GM23338 (cell line): ENCODE measurements around the gene SLC7A14. TPM values are rescaled to one million over a fixed set of nuclear protein-coding genes. Genes with fewer than 3 reads are reported as not detected.

Experiments
- ATAC-seq: fragments of 200-7000 bp; cut with Tn5 transposase; 3 replicates; pipeline ENCODE4 v1.9.1; 2020
- DNase-seq: peaks from one replicate; pipeline ENCODE4 v3.0.0-alpha.2; 2015; ENCODE audit warnings: low spot score
- H2AFZ ChIP-seq: fragments of 200-600 bp; sonication (generic); 2 replicates; pipeline ENCODE4 v1.8.0; 2016; ENCODE audit warnings: antibody characterized with exemption, mild to moderate bottlenecking, moderate library complexity
- H3F3A ChIP-seq: fragments of 200-600 bp; sonication (generic); replicated peaks from 2 replicates; pipeline ENCODE4 v1.8.0; 2017; ENCODE audit warnings: antibody characterized with exemption, mixed run types, low read depth
- H3K27ac ChIP-seq: fragments of 200-600 bp; sonication (generic); 2 replicates; pipeline ENCODE4 v1.6.1; 2016; ENCODE audit warnings: low read depth
- H3K27me3 ChIP-seq: fragments of 200-600 bp; sonication (generic); 2 replicates; pipeline ENCODE4 v1.8.0; 2016; ENCODE audit warnings: mild to moderate bottlenecking, mixed run types, moderate library complexity; ENCODE audit not compliant: insufficient read depth
- H3K36me3 ChIP-seq: fragments of 200-600 bp; sonication (generic); 2 replicates; pipeline ENCODE4 v1.8.0; 2016; ENCODE audit warnings: mild to moderate bottlenecking; ENCODE audit not compliant: insufficient read depth
- H3K4me1 ChIP-seq: fragments of 200-600 bp; sonication (generic); 2 replicates; pipeline ENCODE4 v1.8.0; 2016; ENCODE audit warnings: mild to moderate bottlenecking, moderate library complexity; ENCODE audit not compliant: insufficient read depth
- H3K4me2 ChIP-seq: fragments of 200-600 bp; sonication (generic); 2 replicates; pipeline ENCODE4 v1.7.1; 2017; ENCODE audit warnings: mixed run types
- H3K4me3 ChIP-seq: fragments of 200-600 bp; sonication (generic); 2 replicates; pipeline ENCODE4 v1.6.1; 2016; ENCODE audit warnings: mixed run types
- H3K79me2 ChIP-seq: fragments of 200-600 bp; sonication (generic); replicated peaks from 2 replicates; pipeline ENCODE4 v1.8.0; 2017; ENCODE audit warnings: mild to moderate bottlenecking; ENCODE audit not compliant: insufficient read depth
- H3K9me2 ChIP-seq: fragments of 200-600 bp; sonication (generic); 2 replicates; pipeline ENCODE4 v1.8.0; 2017; ENCODE audit not compliant: insufficient read depth
- H4K20me1 ChIP-seq: fragments of 200-600 bp; sonication (generic); replicated peaks from 2 replicates; pipeline ENCODE4 v1.8.0; 2017; ENCODE audit warnings: mild to moderate bottlenecking; ENCODE audit not compliant: insufficient read depth
- H3K27ac Mint-ChIP-seq: 2 replicates; pipeline ENCODE4 v1.8.0; 2020; ENCODE audit warnings: inconsistent platforms, mild to moderate bottlenecking, moderate library complexity, mixed read lengths
- H3K27me3 Mint-ChIP-seq: 3 replicates; pipeline ENCODE4 v1.8.0; 2022; ENCODE audit warnings: low read depth, mild to moderate bottlenecking, moderate library complexity, mixed read lengths, inconsistent platforms; ENCODE audit not compliant: insufficient read depth, poor library complexity
- H3K36me3 Mint-ChIP-seq: 3 replicates; pipeline ENCODE4 v1.8.0; 2021; ENCODE audit warnings: low read depth, mild to moderate bottlenecking, inconsistent platforms, moderate library complexity, mixed read lengths
- H3K4me1 Mint-ChIP-seq: 3 replicates; pipeline ENCODE4 v1.8.0; 2020; ENCODE audit warnings: mild to moderate bottlenecking, inconsistent platforms, mixed read lengths
- H3K4me3 Mint-ChIP-seq: 3 replicates; pipeline ENCODE4 v1.8.0; 2021; ENCODE audit warnings: moderate library complexity, mild to moderate bottlenecking, inconsistent platforms, mixed read lengths
- H3K9me3 Mint-ChIP-seq: 3 replicates; pipeline ENCODE4 v1.8.0; 2020; ENCODE audit warnings: moderate library complexity, mild to moderate bottlenecking, inconsistent platforms, mixed read lengths
- CREB1 ChIP-seq: fragments of 250-450 bp; sonication (Bioruptor Pico); IDR thresholded peaks from 2 replicates; pipeline ENCODE4 v1.5.0; 2020; ENCODE audit warnings: low read depth, mild to moderate bottlenecking, moderate library complexity
- CTCF ChIP-seq, 2 experiments: fragments of 200-600 bp in 1 of 2; sonication (generic) in 1 of 2; conservative IDR thresholded peaks; 2 replicates each; pipeline versions ENCODE4 v1.5.1 to v1.6.1; 2016 to 2017; ENCODE audit warnings: antibody characterized with exemption in 2 of 2, low read depth in 2 of 2, mild to moderate bottlenecking in 2 of 2, moderate library complexity in 1 of 2
- ETS1 ChIP-seq: IDR thresholded peaks from 2 replicates; pipeline ENCODE4 v1.6.1; 2016; ENCODE audit warnings: antibody characterized with exemption
- EZH2 ChIP-seq: fragments of 200-600 bp; sonication (generic); IDR thresholded peaks from one replicate; pipeline ENCODE4 v1.8.0; 2017; ENCODE audit warnings: antibody characterized with exemption, mild to moderate bottlenecking, low read depth; ENCODE audit not compliant: unreplicated experiment
- EZH2phosphoT487 ChIP-seq: fragments of 200-600 bp; sonication (generic); IDR thresholded peaks from one replicate; pipeline ENCODE4 v1.8.1; 2018; ENCODE audit warnings: antibody characterized with exemption; ENCODE audit not compliant: unreplicated experiment
- JUNB ChIP-seq: IDR thresholded peaks from one replicate; pipeline ENCODE4 v1.6.1; 2016; ENCODE audit warnings: antibody characterized with exemption; ENCODE audit not compliant: unreplicated experiment
- POLR2AphosphoS5 ChIP-seq: IDR thresholded peaks from 2 replicates; pipeline ENCODE4 v1.6.1; 2016; ENCODE audit warnings: antibody characterized with exemption, low read depth
- STAT1 ChIP-seq: IDR thresholded peaks from one replicate; pipeline ENCODE4 v1.6.1; 2016; ENCODE audit warnings: antibody characterized with exemption; ENCODE audit not compliant: unreplicated experiment
- ZNF114 ChIP-seq: fragments of 250-450 bp; sonication (Bioruptor Pico); IDR thresholded peaks from 2 replicates; pipeline ENCODE4 v1.5.0; 2020; ENCODE audit warnings: mild to moderate bottlenecking, moderate library complexity
- ZNF331 ChIP-seq: fragments of 250-450 bp; sonication (Bioruptor Pico); IDR thresholded peaks from 2 replicates; pipeline ENCODE4 v1.5.0; 2020; ENCODE audit warnings: low read depth, mild to moderate bottlenecking, moderate library complexity
- ZNF462 ChIP-seq: fragments of 250-450 bp; sonication (Bioruptor Pico); IDR thresholded peaks from 2 replicates; pipeline ENCODE4 v1.5.0; 2020; ENCODE audit warnings: mild to moderate bottlenecking, moderate library complexity
- polyA plus RNA-seq: library from polyadenylated mRNA; unstranded; fragments of >200 nt; fragmentation: Nextera tagmentation; extraction: Ambion mirVana; gene quantifications from 2 replicates; pipeline ENCODE4 v1.2.1, GENCODE V29; 2016
- total RNA-seq: library from RNA; depleted of rRNA; stranded (reverse); fragments of >200 nt; shearing (Covaris generic); gene quantifications from 2 replicates; pipeline ENCODE4 v1.2.3, GENCODE V29; 2014

The SLC7A14 gene
- total and polyA plus RNA-seq, 2 experiments from 2014 or later, result 0.49 to 0.82 TPM

GRCh38 chr3:170423001-170423615 lies 162.8 kb downstream of the SLC7A14 start:
- peaks cover 27% of the 10 kb centered on the region for H3K27me3 Mint-ChIP-seq

GRCh38 chr3:170421758-170422157 lies 164.1 kb downstream of the SLC7A14 start:
- 0 out of 2 replicates have a peak, but pooled peaks cover 4% of the 10 kb centered on the region for H3K9me2 ChIP-seq
- H4K20me1 ChIP-seq, result no peaks in the 10 kb centered on the region
- Mint-ChIP-seq H3K4me3 (no peak overlapping the region), H3K27ac (no peak overlapping the region), H3K4me1 (peaks cover 28% of the 10 kb centered on the region), H3K36me3 (peaks cover 6% of the 10 kb centered on the region; the same call in 1 of the 3 replicates), H3K27me3 (peaks cover 38% of the 10 kb centered on the region), H3K9me3 (0 out of 3 replicates have a peak, but pooled peaks cover 2% of the 10 kb centered on the region)
- H3K4me2 ChIP-seq, result no peak overlapping the region
- H3K36me3 ChIP-seq, result no peaks in the 10 kb centered on the region
- peaks cover 18% of the 10 kb centered on the region for H3F3A ChIP-seq
- TF ChIP-seq EZH2, result no peak
- TF ChIP-seq ZNF331, result no peak
- no peak for TF ChIP-seq JUNB
- TF ChIP-seq ZNF462 (CRISPR knock-in tag), result no peak
- no peak overlapping the region for H2AFZ ChIP-seq
- no peak for DNase-seq
- H3K4me3 ChIP-seq, result no peak overlapping the region
- H3K79me2 ChIP-seq, result no peaks in the 10 kb centered on the region
- peaks cover 27% of the 10 kb centered on the region for H3K4me1 ChIP-seq
- H3K27me3 ChIP-seq, result peaks cover 52% of the 10 kb centered on the region
- H3K27ac ChIP-seq, result no peak overlapping the region
- no peak for ATAC-seq

More at GRCh38 chr3:170423001-170423615, 162.8 kb downstream of the SLC7A14 start:
- Histone ChIP-seq H3K4me3 (no peak overlapping the region), H2AFZ (no peak overlapping the region), H4K20me1 (no peaks in the 10 kb centered on the region), H3K4me2 (no peak overlapping the region), H3K79me2 (no peaks in the 10 kb centered on the region), H3F3A (peaks cover 15% of the 10 kb centered on the region), H3K27ac (no peak overlapping the region), H3K9me2 (0 out of 2 replicates have a peak, but pooled peaks cover under 1% of the 10 kb centered on the region), H3K36me3 (no peaks in the 10 kb centered on the region), H3K27me3 (peaks cover 38% of the 10 kb centered on the region), H3K4me1 (peaks cover 25% of the 10 kb centered on the region)
- DNase-seq (no peak), ATAC-seq (no peak)
- Mint-ChIP-seq H3K4me1 (peaks cover 28% of the 10 kb centered on the region), H3K27ac (no peak overlapping the region), H3K4me3 (no peak overlapping the region), H3K36me3 (peaks cover 6% of the 10 kb centered on the region; the same call in 1 of the 3 replicates), H3K9me3 (0 out of 3 replicates have a peak, but pooled peaks cover 2% of the 10 kb centered on the region)
- TF ChIP-seq EZH2phosphoT487, result no peak
- TF ChIP-seq CREB1 (CRISPR knock-in tag), result no peak
- no peak for TF ChIP-seq ETS1
- TF ChIP-seq CTCF (conservative IDR thresholded peaks at IDR 0.05; ENCODE audit: low read depth in 2 of 2), result no peak
- no peak for TF ChIP-seq STAT1
- no peak for TF ChIP-seq POLR2AphosphoS5
- no peak for TF ChIP-seq ZNF114 (CRISPR knock-in tag)
